NCI-H524 (cell line): ENCODE results near the gene NRF1.
"Not testable (repeated sequence)": the region's sequence is repeated elsewhere in the genome, so short reads cannot be mapped to it uniquely, and the experiment has no call there.

Experiments used
- DNase-seq, 2 experiments: peaks; one replicate each; lab custom pipeline; 2025; lab: John Stamatoyannopoulos, UW

Gene NRF1

GRCh38 chr7:129611246-129612111, at the start of gene NRF1:
NRF1 (plus strand) TSS chr7:129611720; CDS start chr7:129657352, 45,632 bp downstream.
- peak; percentile 64 to 81 for DNase-seq

GRCh38 chr7:129566323-129566722, 45.2 kb upstream of the NRF1 start:
- DNase-seq: not testable (repeated sequence)

- no peak for DNase-seq
These were observed 44.1 kb upstream of the NRF1 start for GRCh38 chr7:129567377-129567776.

- DNase-seq: no peak
These were observed 43.3 kb upstream of the NRF1 start for GRCh38 chr7:129568240-129568639.

- no peak for DNase-seq
These were observed 42.2 kb upstream of the NRF1 start for GRCh38 chr7:129569326-129569725.

GRCh38 chr7:129569811-129570215, 41.7 kb upstream of the NRF1 start:
- no peak for DNase-seq

GRCh38 chr7:129571201-129571600, 40.3 kb upstream of the NRF1 start:
- DNase-seq: no peak

GRCh38 chr7:129572205-129572604, 39.3 kb upstream of the NRF1 start:
- no peak for DNase-seq

GRCh38 chr7:129574487-129574886, 37.0 kb upstream of the NRF1 start:
- DNase-seq: no peak

GRCh38 chr7:129575699-129576098, 35.8 kb upstream of the NRF1 start:
- no peak for DNase-seq

GRCh38 chr7:129576138-129576537, 35.4 kb upstream of the NRF1 start:
- no peak for DNase-seq

GRCh38 chr7:129578829-129579228, 32.7 kb upstream of the NRF1 start:
- no peak for DNase-seq

GRCh38 chr7:129586179-129586578, 25.3 kb upstream of the NRF1 start:
- not testable (repeated sequence) for DNase-seq

GRCh38 chr7:129588268-129588667, 23.3 kb upstream of the NRF1 start:
- DNase-seq: no peak

- no peak for DNase-seq
These were observed 19.7 kb upstream of the NRF1 start for GRCh38 chr7:129591868-129592267.

GRCh38 chr7:129596386-129596785, 15.1 kb upstream of the NRF1 start:
- not testable (repeated sequence) for DNase-seq

GRCh38 chr7:129597672-129598071, 13.8 kb upstream of the NRF1 start:
- no peak for DNase-seq

- DNase-seq: no peak
These were observed 12.3 kb upstream of the NRF1 start for GRCh38 chr7:129599174-129599573.

- DNase-seq: not testable (repeated sequence)
These were observed 7.9 kb upstream of the NRF1 start for GRCh38 chr7:129603594-129603993.

- DNase-seq: not testable (repeated sequence)
These were observed 7.5 kb upstream of the NRF1 start for GRCh38 chr7:129604021-129604420.

GRCh38 chr7:129604713-129605437, 6.6 kb upstream of the NRF1 start:
- no peak for DNase-seq

- DNase-seq: no peak
These were observed 5.4 kb upstream of the NRF1 start for GRCh38 chr7:129605960-129606614.

GRCh38 chr7:129606803-129607202, 4.7 kb upstream of the NRF1 start:
- no peak for DNase-seq
